ENCODE data around the gene PNPLA7. TPM values are rescaled to one million over a fixed set of nuclear protein-coding genes. Genes with fewer than 3 reads are reported as not detected.
A peak's percentile ranks its signal among the peaks of the same experiment; 100 is the strongest.

Gene PNPLA7
- total RNA-seq, 1 experiment from 2014 or later: 0.29 TPM

DNA sequence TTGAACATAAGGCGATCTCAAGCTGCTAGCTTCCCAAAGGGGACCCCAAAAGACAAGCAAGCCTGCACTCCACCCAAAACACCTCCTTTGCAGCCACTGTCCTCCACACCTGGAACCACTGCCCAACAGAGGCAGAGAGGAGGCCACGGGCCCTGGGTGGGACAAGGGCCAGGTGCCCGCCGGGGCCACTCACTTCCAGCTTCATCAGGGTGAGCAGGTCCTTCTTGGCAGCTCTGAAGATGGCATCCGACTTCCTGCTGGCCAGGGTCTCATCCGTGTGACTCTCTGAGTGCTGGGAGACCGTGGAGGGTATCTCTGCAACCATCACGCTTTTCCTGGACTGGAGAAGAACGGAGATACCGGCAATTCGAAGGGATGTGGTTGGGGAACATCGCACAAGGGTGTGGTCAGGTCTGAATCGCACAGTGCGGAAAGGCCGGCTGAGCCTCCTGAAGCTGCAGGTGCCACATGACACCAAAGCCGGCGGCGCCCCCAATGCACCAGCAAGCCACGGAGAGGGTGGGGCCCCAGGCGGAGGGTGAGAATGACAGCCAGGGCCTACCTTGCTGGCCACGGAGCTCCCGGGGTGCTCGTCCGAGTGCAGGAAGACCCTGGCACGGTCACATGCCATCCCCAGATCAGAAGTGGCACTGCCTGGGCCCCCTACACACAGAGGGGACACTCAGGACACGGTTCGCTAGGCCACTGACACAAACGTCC lies 44.6 kb downstream of the PNPLA7 start:
- in situ Hi-C loops (cut with HindIII; ENCODE audit: low pct_unique_long_range_greater_than_20kb, low sequenced_read_pairs): no loop called here
- no peak for DNase-seq (ENCODE audit: low read depth, low spot score)

DNA sequence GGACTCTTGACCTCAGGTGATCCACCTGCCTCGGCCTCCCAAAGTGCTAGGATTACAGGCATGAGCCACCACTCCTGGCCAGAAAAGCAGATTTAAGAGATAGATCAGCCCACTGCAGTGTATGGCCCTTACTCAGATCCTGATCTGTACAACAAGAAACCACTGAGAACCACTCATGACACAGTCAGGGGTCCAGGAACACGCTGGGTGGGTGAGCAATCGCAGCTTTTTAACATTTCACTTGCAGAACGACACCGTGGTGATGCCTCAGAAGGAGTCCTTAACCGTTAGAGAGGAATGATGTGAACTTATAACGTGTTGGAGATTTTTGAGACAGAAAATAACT lies 45.8 kb downstream of the PNPLA7 start:
- no peak for DNase-seq (ENCODE audit: low read depth, low spot score)
- in situ Hi-C loops (cut with HindIII; ENCODE audit: low pct_unique_long_range_greater_than_20kb, low sequenced_read_pairs): no loop called here

DNA sequence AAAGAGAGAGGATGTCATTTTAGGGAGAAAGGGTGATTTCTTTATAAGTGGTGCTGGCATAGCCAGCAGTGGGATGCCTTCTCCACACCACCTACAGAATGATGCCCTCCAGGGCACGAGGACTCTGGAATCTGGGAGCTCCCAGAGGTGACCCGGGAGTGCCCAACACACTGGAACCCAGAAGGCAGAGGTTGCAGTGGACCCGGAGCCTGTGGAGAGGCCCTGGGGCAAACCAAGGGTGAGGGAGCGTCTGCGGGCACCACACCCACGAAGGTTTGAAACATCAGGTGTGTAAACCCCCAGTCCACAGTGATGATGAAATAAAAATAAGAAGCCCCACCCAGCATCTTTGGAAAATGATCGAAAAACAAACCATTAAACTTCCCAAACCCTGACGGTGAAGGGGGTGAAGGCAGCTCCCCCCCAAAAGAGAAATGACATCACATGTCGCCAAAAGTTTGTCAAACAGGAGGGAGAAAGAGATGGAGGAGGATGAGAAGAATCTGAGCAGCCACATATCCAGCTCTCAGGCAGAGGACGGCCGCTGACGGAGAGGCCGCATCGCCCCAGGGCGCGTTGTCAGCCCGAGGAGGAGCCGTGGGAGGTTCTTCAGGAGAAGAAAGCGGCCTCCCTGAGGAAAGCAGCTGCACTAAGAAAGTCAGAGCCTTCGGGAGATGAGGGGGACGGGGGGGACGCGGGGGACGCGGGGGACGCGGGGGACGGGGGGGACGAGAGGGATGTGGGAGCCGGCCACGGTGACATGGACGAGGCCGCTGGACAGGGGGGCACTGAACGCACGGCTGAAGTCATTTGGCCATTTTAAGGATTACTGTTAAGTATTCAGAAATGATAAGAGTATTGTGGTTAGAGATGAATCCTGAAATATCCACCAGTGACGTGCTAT lies 47.9 kb downstream of the PNPLA7 start:
- peak; percentile 55 for DNase-seq (ENCODE audit: low read depth, low spot score)
- in situ Hi-C loops (cut with HindIII; ENCODE audit: low pct_unique_long_range_greater_than_20kb, low sequenced_read_pairs): no loop called here

DNA sequence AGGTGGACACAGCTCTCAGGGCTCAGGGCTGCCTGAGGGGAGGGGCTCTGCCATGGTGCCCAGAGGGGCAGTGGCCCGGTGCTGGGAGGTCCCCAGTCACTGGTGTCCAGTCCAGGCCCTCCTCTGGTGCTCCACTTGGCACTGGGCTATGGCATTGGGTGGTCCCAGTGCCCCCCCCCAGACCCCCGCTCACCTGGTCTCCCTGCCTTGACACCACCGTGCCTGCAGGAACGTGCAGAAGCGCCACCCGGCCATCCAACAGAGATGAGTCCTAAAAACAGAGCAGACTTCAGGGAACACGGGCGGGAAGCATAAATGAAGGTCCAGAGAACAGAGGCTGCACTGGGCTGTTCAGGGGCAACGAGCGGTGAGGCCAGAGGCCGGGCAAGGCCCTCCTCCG lies 48.7 kb downstream of the PNPLA7 start:
- in situ Hi-C loops (cut with HindIII; ENCODE audit: low pct_unique_long_range_greater_than_20kb, low sequenced_read_pairs): no loop called here
- no peak for DNase-seq (ENCODE audit: low read depth, low spot score)

DNA sequence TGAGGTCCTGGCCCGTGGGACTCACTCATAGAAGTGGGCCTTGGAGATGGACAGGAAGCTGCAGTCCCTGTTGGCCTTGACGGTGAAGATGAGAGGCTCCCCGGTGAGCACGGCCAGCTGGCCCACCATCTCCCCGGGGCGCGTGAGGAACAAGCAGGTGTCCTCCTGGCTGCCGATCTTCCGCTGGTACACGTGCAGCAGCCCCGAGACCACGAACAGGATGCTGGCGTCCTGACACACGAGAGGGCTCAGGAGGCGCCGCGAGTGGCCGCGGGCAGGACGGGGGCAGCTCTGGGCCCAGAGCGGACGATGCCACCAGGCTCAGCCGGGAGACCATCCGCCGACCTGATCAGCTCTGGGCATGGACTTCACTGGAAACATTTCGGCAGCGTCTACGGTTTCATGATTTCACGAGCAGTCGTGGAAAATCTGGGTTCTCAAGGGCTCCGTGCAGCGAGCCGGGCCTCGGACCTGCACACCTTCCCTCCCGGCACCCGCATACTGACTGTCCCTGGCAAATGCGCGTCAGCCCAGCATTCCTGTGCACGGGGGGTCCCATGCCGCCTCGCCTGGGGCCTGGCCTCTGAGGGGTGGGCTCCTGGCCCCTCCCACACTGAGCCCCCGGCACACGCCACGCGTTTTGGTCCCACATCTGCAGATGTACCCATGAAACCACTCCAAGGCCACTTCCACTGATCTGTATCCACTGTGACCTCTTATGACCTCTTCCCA lies 49.4 kb downstream of the PNPLA7 start:
- DNase-seq (ENCODE audit: low read depth, low spot score): no peak
- in situ Hi-C loops (cut with HindIII; ENCODE audit: low pct_unique_long_range_greater_than_20kb, low sequenced_read_pairs): no loop called here

DNA sequence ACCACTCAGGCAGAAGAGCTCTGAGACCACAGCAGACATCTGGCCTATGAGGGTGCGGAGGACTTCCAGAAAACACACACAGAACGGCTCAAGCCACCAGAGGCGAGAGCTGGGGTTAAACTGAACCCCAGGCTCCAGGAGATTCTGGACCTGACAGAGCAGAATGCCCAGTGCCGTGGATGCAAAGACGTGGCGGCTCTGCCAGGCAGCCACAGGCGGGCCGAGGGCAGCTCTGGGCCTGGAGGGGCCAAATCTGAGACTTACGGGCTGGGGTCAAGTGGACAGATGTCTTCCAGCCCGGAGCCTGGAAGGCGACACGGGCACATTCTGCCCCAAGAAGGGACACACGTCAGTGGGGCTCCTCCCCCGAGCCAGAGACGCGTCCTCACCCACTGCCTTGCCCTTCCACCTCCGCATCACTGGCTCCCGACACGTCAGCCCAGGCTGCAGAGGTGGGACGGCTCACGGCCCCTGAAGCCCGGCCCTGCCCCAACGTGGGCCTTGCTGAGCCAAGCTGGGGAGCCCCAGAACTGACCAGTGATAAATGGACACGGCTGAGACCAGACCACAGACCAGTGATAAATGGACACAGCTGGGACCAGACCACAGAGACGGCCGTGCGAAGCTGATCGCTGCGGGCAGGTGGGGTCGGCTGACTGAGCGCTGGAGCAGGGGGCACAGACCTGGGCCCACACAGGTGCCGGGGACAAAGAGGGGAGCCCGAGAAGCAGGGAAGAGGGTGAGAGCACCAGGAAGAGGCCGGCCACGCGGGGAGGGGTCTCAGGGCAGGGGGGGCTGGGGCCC lies 50.1 kb downstream of the PNPLA7 start:
- in situ Hi-C loops (cut with HindIII; ENCODE audit: low pct_unique_long_range_greater_than_20kb, low sequenced_read_pairs): no loop called here
- DNase-seq (ENCODE audit: low read depth, low spot score): no peak

DNA sequence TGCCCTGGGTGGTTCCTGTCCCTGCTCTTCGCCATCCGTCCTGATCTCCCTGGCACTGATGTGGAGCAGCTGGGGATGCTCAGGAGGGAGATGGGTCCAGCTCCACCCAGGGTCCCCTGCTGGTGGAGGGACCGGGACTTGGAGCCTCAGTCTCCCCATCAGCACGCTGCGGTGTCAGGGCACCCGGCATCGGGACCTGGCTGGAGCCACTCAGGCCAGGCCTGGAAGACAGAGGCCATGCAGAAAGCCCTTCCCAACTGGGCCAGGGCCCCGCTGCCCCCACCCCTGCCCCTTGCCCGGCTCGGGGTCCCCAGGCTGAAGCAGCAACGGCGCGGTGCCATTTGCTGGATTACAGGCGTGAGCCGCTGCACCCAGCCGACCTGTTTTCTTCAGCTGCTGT lies 50.8 kb downstream of the PNPLA7 start:
- in situ Hi-C loops (cut with HindIII; ENCODE audit: low pct_unique_long_range_greater_than_20kb, low sequenced_read_pairs): no loop called here

DNA sequence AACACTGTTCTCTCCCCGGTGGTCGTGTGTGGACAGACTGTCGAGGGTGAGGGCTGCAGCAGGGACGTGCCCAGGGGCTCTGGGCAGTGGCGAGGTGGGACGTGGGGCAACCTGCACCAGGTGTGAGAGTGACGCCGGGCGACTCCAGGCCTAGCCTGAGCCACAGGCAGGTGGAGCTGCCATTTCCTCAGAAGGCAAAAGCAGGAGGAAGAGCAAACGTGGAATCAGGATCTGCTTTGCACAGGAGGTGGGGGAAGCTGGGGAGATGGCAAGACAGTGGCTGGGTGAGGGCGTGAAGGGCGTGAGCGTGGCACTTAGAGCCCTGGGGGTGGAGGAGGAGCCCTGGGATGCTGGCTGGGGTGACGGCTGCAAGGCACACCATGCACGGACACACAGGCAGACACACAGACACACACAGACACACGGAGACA lies 51.5 kb downstream of the PNPLA7 start:
- in situ Hi-C loops (cut with HindIII; ENCODE audit: low pct_unique_long_range_greater_than_20kb, low sequenced_read_pairs): no loop called here
- no peak for DNase-seq (ENCODE audit: low read depth, low spot score)

More for the DNA sequence above, 50.8 kb downstream of the PNPLA7 start:
- no peak for DNase-seq (ENCODE audit: low read depth, low spot score)

DNA sequence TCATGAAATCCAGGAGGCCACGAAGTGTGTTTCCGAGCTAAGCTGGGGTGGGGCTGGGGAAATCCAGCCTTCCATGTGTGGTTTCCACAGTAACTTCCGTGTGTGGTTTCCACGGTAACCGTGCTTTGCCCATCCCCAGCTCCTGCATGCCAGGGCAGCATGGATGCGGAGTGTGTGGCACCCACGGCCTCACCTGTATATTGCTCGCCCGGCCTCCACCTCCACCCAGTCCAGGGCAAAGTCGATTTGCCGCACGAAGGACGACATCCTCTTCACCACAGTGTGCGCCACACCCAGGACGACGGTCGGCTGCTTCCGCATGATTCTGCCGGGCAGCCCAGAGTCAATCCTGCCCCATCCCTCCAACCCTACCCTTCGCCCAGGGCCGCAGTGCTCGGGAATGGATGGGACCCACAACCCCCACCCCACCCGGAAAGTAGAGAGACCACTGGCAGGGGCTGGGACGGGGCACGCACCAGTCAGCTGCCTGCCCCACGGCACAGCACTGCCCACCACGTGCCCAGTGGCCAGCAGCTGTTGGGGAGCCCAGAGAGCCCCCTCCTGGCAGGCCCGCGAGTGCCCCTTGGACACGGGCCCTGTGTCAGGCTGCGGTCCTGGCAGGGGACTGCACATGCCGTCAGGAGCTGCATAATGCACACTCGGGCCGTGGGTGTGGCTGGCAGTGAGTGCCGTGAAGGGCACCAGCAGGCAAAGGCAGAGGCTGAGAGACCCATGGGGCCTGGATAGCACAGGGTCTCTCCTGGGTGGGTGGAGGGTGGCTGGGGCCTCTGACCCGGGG lies 52.1 kb downstream of the PNPLA7 start:
- DNase-seq (ENCODE audit: low read depth, low spot score): no peak

DNA sequence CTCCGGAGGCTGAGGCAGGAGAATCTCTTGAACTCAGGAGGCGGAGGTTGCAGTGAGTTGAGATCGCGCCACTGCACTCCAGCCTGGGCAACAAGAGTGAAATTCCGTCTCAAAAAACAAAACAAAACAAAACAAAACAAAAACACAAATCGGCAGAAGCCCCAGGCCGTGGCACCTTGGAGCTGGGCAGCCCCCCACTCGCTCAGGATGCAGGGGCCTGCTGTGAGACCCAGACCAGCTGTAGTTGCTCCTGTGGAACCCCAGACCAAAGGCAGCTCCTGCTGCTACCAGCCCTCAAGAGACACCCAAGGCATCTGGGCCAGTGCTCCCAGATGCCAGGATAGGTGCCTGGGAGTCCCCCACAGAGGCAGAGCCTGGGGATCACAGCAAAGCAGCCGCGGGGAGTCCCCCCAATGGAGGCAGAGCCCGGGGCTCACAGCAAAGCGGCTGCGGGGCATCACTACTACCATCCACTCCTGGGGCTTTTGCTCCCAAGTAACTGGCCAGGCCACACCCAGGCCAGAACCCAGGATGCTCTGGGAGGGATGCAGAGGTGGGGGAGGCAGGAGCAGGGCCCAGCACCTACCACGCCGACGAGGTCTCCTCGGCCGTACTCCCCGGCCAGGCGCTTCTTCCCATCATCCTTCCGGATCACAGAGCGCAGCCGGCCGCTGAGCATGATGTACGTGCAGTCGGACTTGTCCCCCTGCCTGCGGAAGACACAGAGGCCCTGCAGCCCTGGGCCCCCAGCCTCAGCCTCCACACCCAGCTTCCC lies 53.4 kb downstream of the PNPLA7 start:
- no peak for DNase-seq (ENCODE audit: low read depth, low spot score)
- in situ Hi-C loops (cut with HindIII; ENCODE audit: low pct_unique_long_range_greater_than_20kb, low sequenced_read_pairs): no loop called here

More for the DNA sequence above, 52.1 kb downstream of the PNPLA7 start:
- in situ Hi-C loops (cut with HindIII; ENCODE audit: low pct_unique_long_range_greater_than_20kb, low sequenced_read_pairs): no loop called here

DNA sequence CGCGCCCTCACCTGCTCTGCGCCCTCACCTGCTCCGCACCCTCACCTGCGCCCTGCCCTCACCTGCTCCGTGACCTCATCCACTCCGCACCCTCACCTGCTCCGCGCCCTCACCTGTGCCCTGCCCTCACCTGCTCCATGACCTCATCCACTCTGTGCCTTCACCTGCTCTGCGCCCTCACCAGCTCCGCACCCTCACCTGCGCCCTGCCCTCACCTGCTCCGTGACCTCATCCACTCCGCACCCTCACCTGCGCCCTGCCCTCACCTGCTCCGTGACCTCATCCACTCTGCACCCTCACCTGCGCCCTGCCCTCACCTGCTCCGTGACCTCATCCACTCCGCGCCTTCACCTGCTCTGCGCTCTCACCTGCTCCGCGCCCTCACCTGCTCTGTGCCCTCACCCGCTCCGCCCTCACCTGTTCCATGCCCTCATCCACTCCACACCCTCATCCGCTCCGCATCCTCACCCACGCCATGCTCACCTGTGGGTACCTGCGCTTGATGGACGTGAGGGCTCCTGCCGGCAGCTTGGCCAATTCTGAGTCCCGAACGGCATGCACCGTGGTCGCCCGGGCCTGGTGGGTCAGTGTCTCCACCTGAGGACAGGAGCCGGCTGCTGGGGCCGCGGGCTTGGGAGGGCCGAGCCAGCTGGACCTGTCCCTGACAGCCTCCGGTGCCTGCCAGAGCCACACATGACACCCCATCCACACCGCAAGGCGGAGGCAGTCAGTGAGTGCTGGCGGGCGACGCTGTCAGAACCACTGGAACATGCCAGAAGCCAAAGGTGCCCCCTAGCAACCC lies 55.5 kb downstream of the PNPLA7 start:
- in situ Hi-C loops (cut with HindIII; ENCODE audit: low pct_unique_long_range_greater_than_20kb, low sequenced_read_pairs): no loop called here
- no peak for DNase-seq (ENCODE audit: low read depth, low spot score)

DNA sequence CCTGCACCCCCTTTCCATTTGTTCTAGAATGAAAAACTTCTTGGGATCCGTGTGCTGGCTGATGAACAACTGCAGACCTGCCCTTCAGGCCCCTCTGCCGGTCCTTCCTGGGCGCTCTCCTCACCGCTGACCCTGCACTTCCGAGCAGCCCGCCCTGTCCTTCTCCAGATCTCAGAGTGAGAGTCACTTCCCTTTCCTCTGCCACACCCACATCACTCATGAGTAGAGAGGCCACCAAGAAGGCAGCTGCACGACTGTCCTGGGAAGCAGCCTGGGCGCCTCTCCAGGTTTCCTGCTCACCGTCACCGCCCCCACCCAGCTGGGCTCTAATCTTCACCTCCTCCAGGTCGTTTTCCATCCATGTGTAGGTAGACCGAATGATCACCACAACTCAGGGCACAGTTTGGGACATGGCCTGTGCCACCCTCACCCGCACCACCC lies 56.1 kb downstream of the PNPLA7 start:
- no peak for DNase-seq (ENCODE audit: low read depth, low spot score)
- in situ Hi-C loops (cut with HindIII; ENCODE audit: low pct_unique_long_range_greater_than_20kb, low sequenced_read_pairs): no loop called here

DNA sequence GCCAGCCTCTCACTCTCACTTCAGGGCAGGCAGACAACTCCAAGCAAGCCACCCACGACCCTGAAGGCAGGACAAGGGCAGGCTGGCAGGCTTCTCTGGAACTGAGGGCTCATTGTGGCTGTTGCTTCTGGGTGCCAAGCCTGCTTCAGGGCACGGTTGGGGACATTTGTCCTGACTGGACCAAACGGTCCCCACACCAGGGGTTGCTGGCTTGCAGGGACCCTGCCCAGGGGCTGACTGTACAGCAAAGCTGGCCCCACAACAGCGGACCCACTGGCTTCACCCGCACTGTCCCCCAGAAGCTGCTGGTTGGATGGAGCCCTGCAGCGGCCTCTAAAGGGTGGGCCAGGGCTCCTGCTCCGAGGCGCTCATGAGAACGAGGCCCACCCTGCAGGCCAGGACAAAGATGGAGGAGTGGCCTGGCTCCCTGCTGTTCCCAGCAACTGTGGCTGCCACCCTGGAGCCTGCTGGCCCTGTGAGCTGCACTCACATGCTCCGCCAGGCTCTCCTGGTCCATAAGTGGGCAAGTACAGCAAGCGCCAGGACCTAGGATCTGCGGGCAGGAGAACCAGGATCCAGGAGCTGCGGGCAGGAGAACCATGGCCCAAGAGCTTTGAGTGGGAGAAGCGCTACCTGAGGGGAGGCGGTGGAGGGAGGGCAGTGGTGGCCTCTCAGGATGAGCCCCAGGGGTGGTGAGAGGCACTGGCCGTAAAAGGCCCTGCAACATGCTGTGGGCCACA lies 56.7 kb downstream of the PNPLA7 start:
- DNase-seq (ENCODE audit: low read depth, low spot score): no peak

DNA sequence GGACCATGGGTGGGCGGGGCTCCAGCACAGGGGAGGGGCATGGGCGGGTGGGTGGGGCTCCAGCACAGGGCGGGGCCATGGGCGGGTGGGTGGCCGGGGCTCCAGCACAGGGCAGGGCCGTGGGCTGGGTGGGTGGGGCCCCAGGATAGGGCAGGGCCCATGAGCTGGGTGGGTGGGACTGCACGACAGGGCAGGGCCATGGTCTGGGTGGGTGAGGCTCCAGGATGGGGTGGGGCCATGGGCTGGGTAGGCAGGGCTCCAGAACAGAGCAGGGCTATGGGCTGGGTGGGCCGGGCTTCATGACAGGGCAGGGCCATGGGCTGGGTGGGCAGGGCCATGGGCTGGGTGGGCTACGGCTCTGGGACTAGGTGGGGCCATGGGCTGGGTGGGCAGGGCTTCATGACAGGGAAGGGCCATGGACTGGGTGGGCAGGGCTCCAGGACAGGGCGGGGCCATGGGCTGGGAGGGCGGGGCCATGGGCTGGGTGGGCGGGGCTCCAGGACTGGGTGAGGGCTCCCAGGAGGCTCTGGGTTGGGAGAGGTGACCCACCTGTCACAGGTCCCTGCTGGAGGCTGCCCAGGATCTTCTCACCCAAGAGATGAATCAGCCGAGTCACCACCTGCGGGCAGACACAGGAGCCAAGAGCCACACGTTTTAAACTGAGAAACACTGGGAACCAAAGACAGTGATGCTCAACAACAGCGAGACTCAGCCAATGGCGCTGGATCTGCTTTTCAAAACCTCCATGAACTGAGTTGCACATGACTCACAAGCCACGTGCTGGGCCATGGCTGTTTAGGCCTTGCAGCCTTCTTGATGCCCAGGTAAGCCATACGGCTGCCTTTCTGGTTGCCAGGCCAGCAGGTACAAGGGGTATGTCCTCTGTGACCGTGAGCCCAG lies 57.5 kb downstream of the PNPLA7 start:
- DNase-seq (ENCODE audit: low read depth, low spot score): peak; percentile 39
- in situ Hi-C loops (cut with HindIII; ENCODE audit: low pct_unique_long_range_greater_than_20kb, low sequenced_read_pairs): no loop called here

More for the DNA sequence above, 56.7 kb downstream of the PNPLA7 start:
- in situ Hi-C loops (cut with HindIII; ENCODE audit: low pct_unique_long_range_greater_than_20kb, low sequenced_read_pairs): no loop called here
